ENCODE results near the gene RORB.

- no peak for TF ChIP-seq CTCF (IDR thresholded peaks at IDR 0.05)
- no peak for TF ChIP-seq POLR2A (IDR thresholded peaks at IDR 0.05)
These were observed 232.1 kb downstream of the RORB start for GRCh38 chr9:74729136-74729695.

Measured in Peyer's patch (tissue), 4 donors.